Hematopoietic multipotent progenitor cell treated with erythropoietin and hydrocortisone succinate and interleukin-3 and kit ligand, for 17 days (in vitro differentiated cells): Measurements from ENCODE around the gene ATP6V1E1.
A peak's percentile ranks its signal among the peaks of the same experiment; 100 is the strongest.
"Not testable (repeated sequence)": the region's sequence is repeated elsewhere in the genome, so short reads cannot be mapped to it uniquely, and the experiment has no call there.

Source experiments
- DNase-seq: peaks from one replicate; pipeline ENCODE4 v3.0.0-alpha.2; 2015; ENCODE audit warnings: low spot score

The ATP6V1E1 gene

DNA sequence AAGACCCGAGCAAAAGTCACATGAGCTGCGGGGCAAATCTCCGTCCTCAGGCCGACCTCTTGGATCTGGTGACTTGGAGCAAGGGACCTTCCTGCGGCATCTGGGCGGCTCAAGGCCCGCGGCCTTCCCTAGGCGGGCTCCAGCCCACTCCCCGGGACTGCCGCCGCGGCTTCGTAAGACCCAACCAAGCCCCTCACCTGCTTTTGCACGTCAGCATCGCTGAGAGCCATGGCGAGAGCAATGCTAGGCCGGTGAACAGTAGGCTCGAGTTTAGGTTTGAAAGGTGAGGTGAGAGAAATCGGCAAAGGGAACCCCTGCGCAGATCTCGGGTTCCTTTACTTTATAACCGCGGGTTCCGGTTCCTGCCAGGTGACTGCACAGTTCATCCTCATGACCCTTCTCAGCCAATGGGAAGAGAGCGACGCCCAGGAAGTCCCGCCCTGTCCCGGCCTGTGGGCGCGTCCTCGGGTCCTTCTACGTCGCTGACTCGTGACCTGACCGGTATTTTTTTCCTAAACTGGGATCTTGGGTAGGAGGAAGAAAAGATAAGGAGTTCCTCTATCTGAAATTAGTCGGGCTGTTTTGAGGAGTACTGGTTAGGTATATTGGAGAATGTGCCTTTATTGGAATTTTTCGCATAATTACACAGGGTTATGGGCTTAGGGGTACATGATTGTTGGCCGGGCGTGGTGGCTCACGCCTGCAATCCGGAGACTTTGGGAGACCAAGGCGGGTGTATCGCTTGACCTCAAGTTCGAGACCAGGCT, at the start of gene ATP6V1E1:
Gene ATP6V1E1 (minus strand): TSS at position 344 of the 767 bp plus-strand sequence. CDS start 114 bp downstream, at position 230.
- DNase-seq: peak; percentile 99

DNA sequence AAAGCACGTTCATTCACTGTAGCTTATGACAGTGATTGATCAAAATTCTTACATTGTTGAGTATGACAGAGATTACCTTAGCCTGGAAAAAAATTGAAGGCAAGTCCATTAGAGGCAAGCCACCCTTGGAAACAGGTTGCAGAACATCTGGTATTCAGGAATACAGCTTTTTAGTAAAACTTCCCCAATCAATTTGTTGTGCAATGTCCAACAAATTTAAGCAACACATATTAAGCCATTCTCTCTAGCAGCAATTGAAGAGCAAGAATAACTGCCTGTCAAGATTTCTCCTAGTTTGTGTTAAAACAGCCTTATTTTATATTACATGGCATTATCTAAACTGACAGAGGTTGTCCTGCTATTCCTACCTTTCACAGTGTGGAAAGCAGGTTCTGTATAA, 47.0 kb upstream of the ATP6V1E1 start:
- DNase-seq: no peak

DNA sequence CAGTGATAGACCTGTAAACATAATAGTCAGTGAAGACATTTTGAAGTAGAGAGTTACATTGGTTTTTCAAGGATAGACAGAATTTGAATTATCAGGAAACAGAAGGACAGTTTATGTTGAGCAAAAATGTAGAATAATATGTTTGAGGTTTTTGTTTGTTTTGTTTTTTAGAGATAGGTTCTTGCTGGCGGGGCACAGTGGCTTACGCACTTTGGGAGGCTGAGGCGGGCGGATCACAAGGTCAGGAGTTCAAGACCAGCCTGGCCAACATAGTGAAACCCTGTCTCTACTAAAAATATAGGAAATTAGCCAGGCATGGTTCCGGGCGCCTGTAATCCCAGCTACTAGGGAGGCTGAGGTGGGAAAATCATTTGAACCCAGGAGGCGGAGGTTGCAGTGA, 45.6 kb upstream of the ATP6V1E1 start:
- no peak for DNase-seq

DNA sequence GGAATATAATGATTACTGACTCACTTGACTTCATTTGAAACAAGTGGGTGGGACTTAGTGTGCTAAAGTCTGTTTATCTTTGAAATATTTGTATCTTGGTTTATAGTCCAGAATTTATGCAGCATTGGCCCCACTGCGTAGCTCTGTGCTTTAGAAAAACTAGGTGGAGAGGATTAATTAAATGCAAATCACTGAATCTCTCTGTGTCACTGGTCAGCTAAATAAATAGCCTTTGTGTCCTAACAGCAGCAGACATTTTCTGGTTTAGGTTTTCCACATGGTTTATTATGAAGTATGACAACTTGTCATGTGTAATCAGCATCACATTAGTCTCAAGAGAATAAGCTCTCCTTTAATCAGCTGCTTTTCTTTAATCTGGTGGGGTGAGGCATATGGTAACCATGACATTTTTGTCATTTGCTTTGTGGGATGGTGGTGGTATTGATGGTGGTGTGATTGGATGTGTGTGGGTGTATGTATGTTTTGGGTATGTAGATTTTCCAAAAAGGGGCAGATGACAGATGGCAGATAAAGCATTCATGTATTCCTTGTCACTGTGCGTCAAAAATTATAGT, 44.0 kb upstream of the ATP6V1E1 start:
- DNase-seq: no peak

DNA sequence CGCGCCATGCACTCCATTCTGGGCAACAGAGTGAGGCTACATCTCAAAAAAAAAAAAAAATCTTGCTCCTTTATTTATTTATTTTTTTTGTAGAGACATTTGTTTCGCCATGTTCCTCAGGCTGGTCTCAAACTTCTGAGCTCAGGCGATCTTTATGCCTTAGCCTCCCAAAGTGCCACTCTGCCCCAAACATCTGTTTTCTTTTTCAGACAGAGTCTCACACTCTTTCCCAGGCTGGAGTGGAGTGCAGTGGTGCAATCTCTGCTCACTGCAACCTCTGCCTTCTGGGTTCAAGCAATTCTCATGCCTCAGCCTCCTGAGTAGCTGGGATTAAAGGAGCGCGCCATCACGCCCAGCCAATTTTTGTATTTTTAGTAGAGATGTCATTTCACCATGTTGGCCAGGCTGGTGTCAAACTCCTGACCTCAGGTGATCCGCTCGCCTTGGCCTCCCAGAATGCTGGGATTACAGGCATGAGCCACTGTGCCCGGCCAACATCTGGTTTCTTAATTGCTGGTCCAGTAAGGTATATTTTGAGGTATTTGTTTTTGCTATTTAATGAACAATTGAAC, 43.1 kb upstream of the ATP6V1E1 start:
- DNase-seq: not testable (repeated sequence)

DNA sequence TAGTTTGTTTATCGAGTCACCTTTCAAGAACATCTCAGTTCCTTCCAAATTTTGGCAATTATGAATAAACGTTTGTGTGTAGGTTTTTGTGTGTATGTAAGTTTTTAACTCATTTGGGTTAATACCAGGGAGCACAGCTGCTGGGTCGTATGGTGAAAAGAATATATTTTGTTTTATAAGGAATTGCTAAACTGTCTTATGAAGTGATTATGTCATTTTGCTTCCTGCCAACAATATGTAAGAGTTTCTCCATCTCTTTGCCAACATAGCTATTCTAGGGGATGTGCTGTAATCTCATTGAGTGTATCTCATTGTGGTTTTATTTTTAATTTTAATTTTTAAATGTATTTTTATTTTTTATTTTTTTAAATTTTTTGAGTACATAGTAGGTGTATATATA, 37.3 kb upstream of the ATP6V1E1 start:
- no peak for DNase-seq

DNA sequence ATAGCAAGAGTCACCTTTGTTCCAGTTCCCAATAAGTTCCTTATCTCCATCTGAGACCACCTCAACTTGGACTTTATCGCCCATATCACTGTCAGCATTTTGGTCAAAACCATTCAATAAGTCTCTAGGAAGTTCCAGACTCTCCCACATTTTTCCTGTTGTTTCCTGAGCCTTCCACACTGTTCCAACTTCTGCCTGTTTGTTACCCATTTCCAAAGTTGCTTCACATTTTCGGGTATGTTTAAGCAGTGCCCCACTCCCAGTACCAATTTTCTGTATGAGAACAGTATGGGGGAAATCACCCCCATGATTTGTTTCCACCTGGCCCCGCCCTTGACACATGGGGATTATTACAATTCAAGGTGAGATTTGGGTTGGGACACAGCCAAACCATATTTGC, 36.7 kb upstream of the ATP6V1E1 start:
- no peak for DNase-seq

DNA sequence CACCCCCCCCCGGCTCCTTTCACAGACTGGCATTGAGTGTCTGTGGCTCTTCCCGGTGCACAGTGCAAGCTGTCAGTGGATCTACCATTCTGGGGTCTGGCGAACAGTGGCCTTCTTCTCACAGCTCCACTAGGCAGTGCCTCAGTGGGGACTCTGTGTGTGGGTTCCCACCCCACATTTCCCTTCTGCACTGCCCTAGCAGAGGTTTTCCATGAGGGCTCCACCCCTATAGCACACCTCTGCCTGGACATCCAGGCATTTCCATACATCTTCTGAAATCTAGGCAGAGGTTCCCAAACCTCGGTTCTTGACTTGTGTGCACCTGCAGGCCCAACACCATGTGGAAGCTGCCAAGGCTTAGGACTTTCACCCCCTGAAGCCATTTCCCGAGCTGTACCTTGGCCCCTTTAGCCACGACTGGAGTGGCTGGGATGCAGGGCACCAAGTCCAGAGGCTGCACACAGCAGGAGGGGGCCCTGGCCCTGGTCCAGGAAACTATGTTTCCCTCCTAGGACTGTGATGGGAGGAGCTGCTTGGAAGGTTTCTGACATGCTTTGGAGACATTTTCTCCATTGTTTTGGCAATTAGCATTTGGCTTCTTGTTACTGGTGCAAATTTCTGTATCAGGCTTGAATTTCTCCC, 36.0 kb upstream of the ATP6V1E1 start:
- no peak for DNase-seq

DNA sequence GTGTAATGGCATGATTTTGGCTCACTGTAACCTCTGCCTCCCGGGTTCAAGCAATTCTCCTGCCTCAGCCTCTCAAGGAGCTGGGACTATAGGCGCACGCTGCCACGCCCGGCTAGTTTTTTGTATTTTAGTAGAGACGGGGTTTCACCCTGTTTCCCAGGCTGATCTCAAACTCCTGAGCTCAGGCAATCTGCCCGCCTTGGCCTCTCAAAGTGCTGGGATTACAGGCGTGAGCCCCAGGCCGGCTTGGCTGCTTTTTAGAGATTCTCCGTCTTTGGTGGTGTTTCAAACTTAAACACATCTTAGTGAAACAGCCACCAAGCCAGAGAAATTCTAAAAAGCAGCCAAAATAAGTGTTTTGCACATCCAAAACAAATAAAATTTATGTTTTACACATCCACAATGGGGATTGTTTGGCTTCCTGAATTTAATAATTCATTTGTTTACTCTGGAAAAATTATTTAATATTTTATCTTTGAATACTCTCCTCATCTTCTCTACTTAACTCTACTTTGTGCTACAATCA, 28.4 kb upstream of the ATP6V1E1 start:
- no peak for DNase-seq

DNA sequence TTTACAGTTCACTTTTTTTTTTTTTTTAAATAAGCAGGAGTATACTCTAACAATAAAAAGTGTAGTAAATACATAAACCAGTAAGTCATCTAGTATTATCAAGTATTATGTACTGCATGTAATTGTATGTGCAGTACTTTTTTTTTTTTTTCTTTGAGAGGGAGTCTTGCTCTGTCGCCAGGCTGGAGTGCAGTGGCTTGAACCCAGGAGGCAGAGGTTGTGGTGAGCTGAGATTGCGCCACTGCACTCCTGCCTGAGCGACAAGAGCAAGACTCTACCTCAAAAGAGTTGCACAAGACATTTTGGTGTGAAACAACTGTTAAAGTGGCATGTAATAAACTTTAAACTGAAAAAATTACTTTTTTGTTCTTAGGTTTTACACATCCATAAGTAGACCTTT, 26.7 kb upstream of the ATP6V1E1 start:
- DNase-seq: no peak

DNA sequence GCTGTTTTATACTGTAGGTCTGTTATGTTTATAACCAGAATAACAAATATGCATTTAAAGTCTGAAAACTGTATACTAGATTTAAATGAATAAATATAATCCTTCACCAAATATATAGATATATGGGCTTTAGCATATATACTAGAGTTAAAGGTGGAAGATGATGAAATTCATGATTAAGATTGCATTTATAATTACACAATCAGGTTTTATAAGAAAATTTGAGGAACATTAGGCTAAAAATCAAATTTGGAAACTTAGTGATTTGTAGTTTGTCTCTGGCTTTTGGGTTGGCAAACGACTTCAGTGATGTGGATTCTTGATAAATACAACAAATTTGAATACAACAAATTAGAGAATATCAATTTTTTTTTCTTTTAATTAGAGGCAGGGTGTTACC, 20.0 kb upstream of the ATP6V1E1 start:
- DNase-seq: no peak

DNA sequence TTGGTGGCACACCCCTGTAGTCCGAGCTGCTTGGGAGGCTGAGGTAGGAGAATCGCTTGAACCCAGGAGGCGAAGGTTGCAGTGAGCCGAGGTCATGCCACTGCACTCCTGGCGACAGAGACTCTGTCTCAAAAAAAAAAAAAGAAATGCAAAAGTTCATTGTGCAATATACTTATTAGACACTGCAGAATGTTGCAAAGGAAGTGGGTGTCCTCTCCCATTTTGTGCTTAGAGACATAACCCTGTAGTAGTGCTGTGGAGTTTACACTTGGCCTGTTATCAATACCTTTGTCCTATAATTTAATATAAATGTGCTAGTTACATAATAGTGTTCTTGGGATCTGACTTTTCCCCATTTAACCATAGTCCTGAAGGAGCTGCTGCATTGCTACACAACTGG, 19.4 kb upstream of the ATP6V1E1 start:
- no peak for DNase-seq

DNA sequence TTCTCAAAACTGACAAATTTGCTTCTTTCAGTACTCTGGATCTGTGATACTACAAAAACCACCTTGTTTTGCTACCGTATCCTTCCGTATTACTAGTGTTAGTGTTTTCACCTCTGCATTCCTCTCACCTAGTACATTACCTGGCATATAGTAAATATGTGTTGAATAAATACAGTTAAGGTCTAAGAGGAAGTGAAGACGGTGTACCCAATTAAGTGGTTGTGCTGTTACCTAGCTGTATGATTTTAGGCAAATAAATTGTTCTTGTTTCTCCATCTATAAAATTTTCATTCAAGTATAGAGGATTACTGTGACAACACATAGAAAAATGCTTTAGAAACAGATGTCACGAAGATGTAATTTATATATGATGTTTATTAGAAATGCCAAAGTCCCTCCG, 18.9 kb upstream of the ATP6V1E1 start:
- DNase-seq: no peak

DNA sequence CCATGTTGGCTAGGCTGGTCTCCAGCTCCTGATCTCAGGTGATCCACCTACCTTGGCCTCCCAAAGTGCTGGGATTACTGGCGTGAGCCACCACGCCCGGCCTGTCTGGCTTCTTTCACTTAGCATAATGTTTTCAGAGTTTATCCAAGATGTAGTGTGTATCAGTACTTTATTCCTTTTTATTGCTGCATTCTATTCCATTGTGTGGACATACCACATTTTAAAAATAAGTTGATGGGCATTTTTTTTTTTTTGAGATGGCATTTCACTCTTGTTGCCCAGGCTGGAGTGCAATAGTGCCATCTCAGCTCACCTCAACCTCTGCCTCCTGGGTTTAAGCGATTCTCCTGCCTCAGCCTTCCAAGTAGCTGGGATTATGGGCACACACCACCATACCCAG, 13.8 kb upstream of the ATP6V1E1 start:
- not testable (repeated sequence) for DNase-seq

DNA sequence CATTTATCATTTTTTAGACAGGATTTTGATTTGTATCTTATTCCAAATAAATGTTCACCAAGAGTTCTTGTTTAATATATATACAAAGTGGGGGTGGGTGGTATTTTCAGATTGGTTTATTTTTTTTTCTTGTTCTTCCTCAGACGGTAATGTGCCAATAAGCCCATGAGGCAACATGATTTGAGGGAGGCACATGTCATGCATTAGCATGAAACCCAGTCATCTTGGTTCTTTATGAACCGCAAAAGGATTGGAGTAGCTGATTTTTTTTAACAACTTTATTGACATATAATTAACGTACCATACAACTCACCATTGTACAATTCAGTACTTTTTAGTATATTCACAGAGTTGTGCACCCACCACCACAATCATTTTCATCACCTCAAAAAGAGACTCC, 12.7 kb upstream of the ATP6V1E1 start:
- no peak for DNase-seq

DNA sequence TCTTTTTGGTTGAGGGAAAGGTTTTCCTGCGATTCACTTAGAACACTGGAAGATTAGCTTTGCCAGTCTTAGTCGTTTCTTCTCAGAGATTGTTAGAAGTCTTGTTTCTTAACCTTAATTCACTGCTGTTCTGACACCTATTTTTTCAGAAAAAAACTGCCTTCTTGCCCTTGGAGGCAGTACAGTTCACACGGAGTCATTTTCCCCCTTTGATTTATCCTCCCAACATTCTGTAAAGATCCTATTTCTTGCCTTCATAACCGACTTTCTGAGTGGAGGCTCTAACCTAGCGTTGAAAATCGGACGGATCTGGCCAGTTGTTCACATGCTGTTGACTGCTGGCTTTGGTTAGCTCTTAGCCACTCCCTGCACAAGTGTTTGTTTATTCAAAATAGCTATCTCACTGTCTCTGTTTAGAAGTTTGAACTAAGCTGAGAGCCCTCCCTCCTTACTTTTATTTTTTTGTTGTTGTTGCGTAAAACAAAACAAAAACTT, 10.7 kb upstream of the ATP6V1E1 start:
- DNase-seq: peak; percentile 83

DNA sequence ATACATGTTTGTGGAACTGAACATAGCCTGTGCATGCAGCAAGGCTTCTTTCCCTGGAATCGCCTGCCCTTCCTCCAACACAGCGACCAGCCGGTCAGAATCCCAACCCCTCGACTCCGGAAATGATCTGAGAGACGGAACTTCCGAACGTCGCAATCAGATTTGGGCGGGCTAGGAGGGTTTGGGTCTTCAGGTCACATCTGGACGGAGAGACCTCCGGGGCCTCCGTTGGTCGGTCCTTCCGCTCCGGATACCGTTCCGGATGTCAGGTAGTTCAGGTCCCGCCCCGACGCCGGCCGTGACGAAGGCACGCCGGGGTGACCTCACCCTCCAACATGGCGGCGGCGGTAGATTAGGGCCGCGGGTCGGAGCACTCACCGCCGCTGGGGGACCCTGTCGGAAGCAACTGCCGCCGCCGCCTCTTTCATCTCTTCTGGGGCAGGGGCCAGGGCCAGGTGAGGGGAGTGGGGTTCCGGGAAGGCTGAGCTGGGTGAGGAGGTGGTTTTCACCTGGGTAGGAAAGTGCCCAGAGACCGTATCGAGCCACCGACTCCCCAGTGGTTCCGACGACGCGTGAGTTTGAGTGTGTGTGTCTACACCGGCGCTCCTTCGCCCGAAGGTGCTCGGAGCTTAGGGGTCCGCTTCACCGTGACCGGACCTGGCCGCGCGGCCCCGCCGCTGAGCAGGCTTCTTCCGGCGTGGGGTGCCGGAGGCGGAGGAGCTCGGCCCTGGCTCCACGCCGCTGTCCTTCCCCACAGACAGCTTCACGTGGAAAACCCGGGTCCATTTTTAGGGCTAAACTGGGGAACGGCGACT, 10.1 kb upstream of the ATP6V1E1 start, which contains the start of gene BCL2L13:
Gene BCL2L13 (plus strand): TSS at position 326 of the 815 bp plus-strand sequence. CDS start 16,955 bp downstream, outside the sequence.
- peak; percentile 93 for DNase-seq

DNA sequence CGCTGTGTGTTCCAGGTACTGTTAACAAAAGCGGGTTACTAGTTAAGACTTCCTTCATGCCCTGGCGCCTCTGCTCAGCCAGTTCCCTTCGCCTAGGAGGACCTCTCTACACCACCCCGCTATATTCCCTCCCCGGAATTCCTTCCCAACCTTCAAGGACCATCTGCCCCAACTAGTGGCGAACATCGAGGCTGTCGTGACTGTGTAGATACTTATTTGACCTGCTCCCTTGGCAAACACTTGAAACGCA, 9.6 kb upstream of the ATP6V1E1 start:
- no peak for DNase-seq

DNA sequence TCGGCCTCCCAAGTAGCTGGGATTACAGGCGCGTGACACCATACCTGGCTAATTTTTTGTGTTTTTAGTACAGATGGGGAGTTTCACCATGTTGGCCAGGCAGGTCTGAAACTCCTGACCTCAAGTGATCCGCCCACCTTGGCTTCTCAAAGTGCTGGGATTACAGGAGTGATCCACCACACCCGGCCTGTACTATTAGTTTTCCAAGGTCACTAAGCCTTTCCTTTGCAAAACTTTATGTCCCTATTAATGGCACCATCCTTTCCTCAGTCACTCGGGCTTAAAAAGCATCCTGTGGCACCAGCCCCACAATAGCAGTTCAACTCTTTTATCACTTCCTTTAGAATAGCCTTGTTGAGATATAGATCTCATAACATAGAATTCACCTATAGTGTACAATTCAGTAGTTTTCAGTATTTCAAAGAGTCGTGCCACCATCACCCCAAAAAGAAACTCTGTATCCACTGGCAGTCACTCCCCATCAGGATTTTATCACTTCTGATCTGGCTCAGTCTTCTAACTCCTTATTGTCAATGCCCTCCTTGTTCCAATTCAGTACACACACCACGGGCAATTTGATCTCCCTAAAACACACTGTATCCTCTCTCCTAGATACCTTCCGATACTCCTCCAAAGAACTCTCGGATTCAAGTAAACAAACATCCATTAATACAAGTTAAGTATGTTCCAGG, 9.1 kb upstream of the ATP6V1E1 start:
- no peak for DNase-seq

DNA sequence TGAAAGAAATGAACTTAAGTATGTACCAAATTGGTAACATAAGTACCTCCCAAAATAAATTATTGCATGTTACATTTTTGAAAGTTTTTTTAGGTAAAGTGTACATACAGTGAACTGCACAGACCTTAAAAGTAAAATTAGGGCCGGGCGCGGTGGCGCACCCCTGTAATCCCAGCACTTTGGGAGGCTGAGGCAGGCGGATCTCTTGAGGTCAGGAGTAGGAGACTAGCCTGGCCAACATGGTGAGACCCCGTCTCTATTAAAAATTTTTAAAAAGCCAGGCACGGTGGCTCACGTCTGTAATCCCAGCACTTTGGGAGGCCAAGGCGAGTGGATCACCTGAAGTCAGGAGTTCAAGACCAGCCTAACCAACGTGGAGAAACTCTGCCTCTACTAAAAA, 8.3 kb upstream of the ATP6V1E1 start:
- not testable (repeated sequence) for DNase-seq

DNA sequence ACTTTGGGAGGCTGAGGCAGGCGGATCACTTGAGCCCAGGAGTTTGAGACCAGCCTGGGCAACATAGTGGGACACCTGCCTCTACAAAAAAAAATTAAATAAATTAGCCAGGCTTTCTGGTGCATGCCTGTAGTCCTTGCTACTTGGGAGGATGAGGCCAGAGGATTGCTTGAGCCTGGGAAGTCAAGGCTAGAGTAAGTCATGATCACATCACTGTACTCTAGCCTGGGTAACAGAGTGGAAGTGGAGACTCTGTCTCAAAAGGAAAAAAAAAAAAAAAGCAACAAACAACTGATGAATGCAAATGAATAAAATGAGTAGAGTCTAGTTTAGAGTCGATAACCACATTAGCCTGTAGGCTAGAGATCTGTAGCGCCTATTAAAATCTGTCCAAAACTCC, 6.1 kb upstream of the ATP6V1E1 start:
- DNase-seq: no peak
